Measurements from ENCODE around the gene PHKB. TPM values are rescaled to one million over a fixed set of nuclear protein-coding genes. Genes with fewer than 3 reads are reported as not detected.

Gene PHKB
- total RNA-seq, 4 donors from 2014 or later: 74.1 to 126 (median 101) TPM

DNA sequence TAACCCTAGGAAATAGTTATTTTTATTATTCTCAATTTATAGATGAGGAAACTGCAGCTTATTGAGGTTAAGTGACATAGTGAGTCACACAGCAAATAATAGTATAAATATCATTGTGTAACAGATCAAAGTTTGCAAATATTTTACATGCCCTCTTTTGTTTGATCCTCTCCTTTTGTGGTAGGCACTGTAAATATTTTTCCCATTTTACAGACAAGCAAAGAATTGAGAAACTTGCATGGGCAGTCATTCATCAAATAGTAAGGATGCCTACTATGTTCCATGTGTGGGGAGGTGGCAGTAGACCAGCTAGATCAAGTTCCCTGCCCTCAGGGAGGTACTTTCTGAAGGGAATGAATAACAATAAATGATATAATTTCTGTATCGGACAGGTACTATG, 173.0 kb downstream of the PHKB start:
- intact Hi-C loops (cut with DNase I; ENCODE audit: low total_unique reads): no loop called here
- no peaks in the 10 kb centered on the region for H3K27me3 ChIP-seq
- in situ Hi-C loops (cut with MboI; ENCODE audit: low pct_ligation_motif_present in 1 of 4, low pct_unique_long_range_greater_than_20kb in 1 of 4, low sequenced_read_pairs in 3 of 4): loop anchor here in 1 of 4 donors (25.0 kb wide), 1 partner anchor 103 kb away; no protein-coding TSS in a partner anchor
- H3K4me1 ChIP-seq: no peaks in the 10 kb centered on the region
- H3K9me3 ChIP-seq: no peaks in the 10 kb centered on the region
- no peak for TF ChIP-seq EP300 (IDR thresholded peaks at IDR 0.05; ENCODE audit: low read depth)
- TF ChIP-seq POLR2AphosphoS5 (IDR thresholded peaks at IDR 0.05): no peak
- TF ChIP-seq, protein P1, sequence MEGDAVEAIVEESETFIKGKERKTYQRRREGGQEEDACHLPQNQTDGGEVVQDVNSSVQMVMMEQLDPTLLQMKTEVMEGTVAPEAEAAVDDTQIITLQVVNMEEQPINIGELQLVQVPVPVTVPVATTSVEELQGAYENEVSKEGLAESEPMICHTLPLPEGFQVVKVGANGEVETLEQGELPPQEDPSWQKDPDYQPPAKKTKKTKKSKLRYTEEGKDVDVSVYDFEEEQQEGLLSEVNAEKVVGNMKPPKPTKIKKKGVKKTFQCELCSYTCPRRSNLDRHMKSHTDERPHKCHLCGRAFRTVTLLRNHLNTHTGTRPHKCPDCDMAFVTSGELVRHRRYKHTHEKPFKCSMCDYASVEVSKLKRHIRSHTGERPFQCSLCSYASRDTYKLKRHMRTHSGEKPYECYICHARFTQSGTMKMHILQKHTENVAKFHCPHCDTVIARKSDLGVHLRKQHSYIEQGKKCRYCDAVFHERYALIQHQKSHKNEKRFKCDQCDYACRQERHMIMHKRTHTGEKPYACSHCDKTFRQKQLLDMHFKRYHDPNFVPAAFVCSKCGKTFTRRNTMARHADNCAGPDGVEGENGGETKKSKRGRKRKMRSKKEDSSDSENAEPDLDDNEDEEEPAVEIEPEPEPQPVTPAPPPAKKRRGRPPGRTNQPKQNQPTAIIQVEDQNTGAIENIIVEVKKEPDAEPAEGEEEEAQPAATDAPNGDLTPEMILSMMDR (IDR thresholded peaks at IDR 0.05): no peak
- no peak for TF ChIP-seq POLR2A (IDR thresholded peaks at IDR 0.05)
- H3K36me3 ChIP-seq: no peaks in the 10 kb centered on the region
- no peak overlapping the region for H3K27ac ChIP-seq
- H3K4me3 ChIP-seq: no peak overlapping the region
- DNase-seq: no peak
- WGBS, 2 donors (ENCODE audit: low coverage in 1 of 2): 96 to 100% methylated on average over 1 of the region's 1 CpG

DNA sequence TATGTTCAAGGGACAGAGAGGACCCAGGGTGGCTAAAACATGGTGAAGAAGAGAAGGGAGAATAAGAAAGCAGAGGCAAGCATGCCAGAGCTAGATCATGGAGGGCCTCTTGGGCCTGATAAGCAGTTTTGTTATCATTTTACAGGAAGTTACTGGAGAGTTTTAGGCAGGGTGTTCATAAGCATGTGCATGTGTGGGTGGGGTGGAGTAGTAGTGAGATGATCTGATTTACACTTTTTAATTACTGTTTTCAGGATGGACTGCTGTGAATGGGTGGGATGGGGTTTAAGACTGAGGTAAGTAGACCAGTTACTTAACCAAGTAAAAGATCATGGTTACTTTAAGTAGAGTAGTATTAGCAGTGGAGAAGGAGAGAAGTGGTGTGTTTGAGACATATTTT, 173.6 kb downstream of the PHKB start:
- no peak overlapping the region for H3K4me3 ChIP-seq
- H3K27ac ChIP-seq: no peak overlapping the region
- H3K36me3 ChIP-seq: no peaks in the 10 kb centered on the region
- intact Hi-C loops (cut with DNase I; ENCODE audit: low total_unique reads): no loop called here
- H3K27me3 ChIP-seq: no peaks in the 10 kb centered on the region
- no peaks in the 10 kb centered on the region for H3K9me3 ChIP-seq
- no peak for DNase-seq
- TF ChIP-seq, protein P1 (IDR thresholded peaks at IDR 0.05): no peak
- no peak for TF ChIP-seq POLR2A (IDR thresholded peaks at IDR 0.05)
- TF ChIP-seq EP300 (IDR thresholded peaks at IDR 0.05; ENCODE audit: low read depth): no peak
- TF ChIP-seq POLR2AphosphoS5 (IDR thresholded peaks at IDR 0.05): no peak
- in situ Hi-C loops (cut with MboI; ENCODE audit: low pct_ligation_motif_present in 1 of 4, low pct_unique_long_range_greater_than_20kb in 1 of 4, low sequenced_read_pairs in 3 of 4): loop anchor here in 1 of 4 donors (25.0 kb wide), 1 partner anchor 103 kb away; no protein-coding TSS in a partner anchor
- H3K4me1 ChIP-seq: no peaks in the 10 kb centered on the region

DNA sequence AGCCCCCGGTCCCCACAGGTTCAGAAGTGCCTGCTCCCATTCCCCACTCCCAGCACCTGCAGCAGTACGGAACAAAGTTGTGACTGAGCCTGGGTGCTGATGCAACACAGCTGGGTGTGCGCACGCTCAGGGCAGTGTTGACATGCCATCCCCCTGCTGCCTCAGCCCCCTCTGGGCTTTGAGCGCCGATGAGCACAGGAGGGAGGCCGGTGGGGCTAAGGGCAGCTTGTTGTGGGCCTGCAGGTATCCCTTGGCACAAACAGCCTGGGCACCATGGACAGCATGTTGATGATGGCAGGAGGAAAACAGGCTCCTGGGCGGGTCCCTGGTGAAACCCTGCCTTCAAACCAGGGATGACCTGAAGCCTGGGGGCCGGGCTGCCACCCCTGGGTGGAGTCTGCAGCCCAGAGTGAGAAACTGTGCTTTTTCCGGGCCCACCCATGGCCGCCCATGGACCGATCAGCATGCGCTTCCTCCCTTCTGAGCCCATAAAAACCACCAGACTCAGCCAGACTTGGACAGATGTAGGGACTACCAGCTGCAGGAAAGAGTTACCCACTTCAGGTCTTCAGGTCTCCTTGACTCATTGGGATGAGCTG, 175.5 kb downstream of the PHKB start:
- WGBS, 2 donors (ENCODE audit: low coverage in 1 of 2): 96% methylated on average over 13 of the region's 13 CpGs; no CpG with 5 or more reads in 1 of the 2 donors
- H3K27ac ChIP-seq: no peak overlapping the region
- peaks cover 0 to 3% (median 0%) of the 10 kb centered on the region in 4 donors for H3K36me3 ChIP-seq
- no peak for DNase-seq
- no peaks in the 10 kb centered on the region for H3K27me3 ChIP-seq
- no peaks in the 10 kb centered on the region for H3K4me1 ChIP-seq
- H3K9me3 ChIP-seq: no peaks in the 10 kb centered on the region
- TF ChIP-seq POLR2AphosphoS5 (IDR thresholded peaks at IDR 0.05) (no peak), EP300 (IDR thresholded peaks at IDR 0.05; ENCODE audit: low read depth) (no peak), POLR2A (IDR thresholded peaks at IDR 0.05) (no peak)
- TF ChIP-seq, protein P1 (IDR thresholded peaks at IDR 0.05): no peak
- in situ Hi-C loops (cut with MboI; ENCODE audit: low pct_ligation_motif_present in 1 of 4, low pct_unique_long_range_greater_than_20kb in 1 of 4, low sequenced_read_pairs in 3 of 4) (loop anchor here in 1 of 4 donors (25.0 kb wide), 1 partner anchor 101 kb away; no protein-coding TSS in a partner anchor), intact Hi-C loops (cut with DNase I; ENCODE audit: low total_unique reads) (no loop called here)
- no peak overlapping the region for H3K4me3 ChIP-seq

DNA sequence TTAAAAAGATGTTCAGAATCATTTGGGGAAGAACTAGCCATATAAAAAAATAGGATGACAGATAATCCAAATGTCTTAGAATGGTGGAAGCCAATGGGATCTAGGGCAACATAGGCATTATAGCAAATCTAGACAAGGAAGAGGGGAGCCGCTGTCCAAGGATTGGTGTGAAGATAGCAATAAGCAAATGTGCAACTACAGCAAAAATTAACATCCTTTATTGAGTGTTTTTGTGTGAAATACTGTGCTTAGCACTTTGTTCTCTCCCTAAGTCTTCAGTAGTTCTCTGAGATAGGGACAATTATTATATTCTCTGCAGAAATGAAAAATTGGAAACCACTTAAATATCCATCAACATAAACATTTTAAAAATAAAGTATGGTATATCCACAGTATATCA, 177.0 kb downstream of the PHKB start:
- no peak for DNase-seq
- Histone ChIP-seq H3K4me1 (no peaks in the 10 kb centered on the region), H3K27me3 (no peaks in the 10 kb centered on the region), H3K36me3 (peaks cover 0 to 3% (median 0%) of the 10 kb centered on the region in 4 donors), H3K4me3 (no peak overlapping the region), H3K9me3 (no peaks in the 10 kb centered on the region), H3K27ac (no peak overlapping the region)
- intact Hi-C loops (cut with DNase I; ENCODE audit: low total_unique reads): no loop called here
- 86 to 95% methylated on average over 1 of the region's 1 CpG for WGBS, 2 donors (ENCODE audit: low coverage in 1 of 2)
- no peak for TF ChIP-seq POLR2A (IDR thresholded peaks at IDR 0.05)
- TF ChIP-seq EP300 (IDR thresholded peaks at IDR 0.05; ENCODE audit: low read depth): no peak
- no peak for TF ChIP-seq POLR2AphosphoS5 (IDR thresholded peaks at IDR 0.05)
- TF ChIP-seq, protein P1 (IDR thresholded peaks at IDR 0.05): no peak
- in situ Hi-C loops (cut with MboI; ENCODE audit: low pct_ligation_motif_present in 1 of 4, low pct_unique_long_range_greater_than_20kb in 1 of 4, low sequenced_read_pairs in 3 of 4): loop anchor here in 1 of 4 donors (25.0 kb wide), 1 partner anchor 99 kb away; no protein-coding TSS in a partner anchor
